HCT116 (cell line): ENCODE results near the gene ZMYND12.

Experiments used
- CTCF ChIP-seq, 3 experiments: fragments of 200-600 bp in 1 of 3; sonication (generic) in 1 of 3; IDR thresholded peaks in 2 of 3; conservative IDR thresholded peaks in 1 of 3; 2 replicates each; pipeline ENCODE4 v1.5.1; 2012 to 2017; ENCODE audit warnings: low read depth in 2 of 3, low read length in 2 of 3, antibody characterized with exemption in 1 of 3, borderline replicate concordance in 1 of 3, control low read depth in 1 of 3, mild to moderate bottlenecking in 1 of 3, mixed read lengths in 1 of 3, mixed run types in 1 of 3, moderate library complexity in 1 of 3; ENCODE audit not compliant: insufficient read depth in 1 of 3
- POLR2A ChIP-seq: IDR thresholded peaks from 2 replicates; pipeline ENCODE4 v1.7.0; 2011; ENCODE audit warnings: borderline replicate concordance; ENCODE audit not compliant: insufficient read depth, insufficient read length; ENCODE audit errors: extremely low read depth

- TF ChIP-seq POLR2A (no peak), CTCF (IDR thresholded peaks at IDR 0.05 in 2 of 3, conservative IDR thresholded peaks at IDR 0.05 in 1 of 3; ENCODE audit: borderline replicate concordance in 1 of 3, insufficient read depth in 1 of 3, low read depth in 2 of 3, low read length in 2 of 3) (no peak)
Observed at GRCh38 chr1:42430286-42431135, 25.3 kb downstream of the ZMYND12 start.
